ENCODE data around the gene ENOX1. TPM values are rescaled to one million over a fixed set of nuclear protein-coding genes. Genes with fewer than 3 reads are reported as not detected.

ENOX1 gene
- total and polyA plus RNA-seq, 2 of the 13 experiments (the other 11 are each of a cell fraction or from before 2014, with no cell fraction given), result not detected

DNA sequence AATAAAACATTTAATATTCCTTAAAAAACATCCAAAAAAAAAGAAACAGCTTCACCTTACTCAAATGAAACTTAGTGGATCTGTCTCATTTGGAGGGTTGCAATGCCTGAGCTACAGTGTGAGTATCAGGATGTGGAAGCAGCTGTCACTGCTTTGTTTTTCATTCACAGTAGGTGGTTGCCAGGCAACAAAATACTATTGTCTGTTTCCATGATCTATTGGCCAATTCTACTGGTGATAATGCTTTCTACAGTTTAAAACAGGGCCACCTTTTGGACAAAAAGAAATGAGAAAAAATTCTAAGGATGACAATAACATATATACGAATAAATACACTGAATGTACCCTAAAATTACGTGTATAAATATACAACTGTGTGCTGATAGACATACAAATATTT is 3.0 kb downstream of the ENOX1 start:
- no peak overlapping the region for H2AFZ ChIP-seq (ENCODE audit: low read length)
- FAIRE-seq (no peak), DNase-seq (ENCODE audit: low spot score) (no peak), ATAC-seq (no peak)
- no peak overlapping the region for H3K9ac ChIP-seq (ENCODE audit: insufficient read depth, low read depth, low read length)
- 0% methylated on average over 2 of the region's 2 CpGs for WGBS (ENCODE audit: low lambda C conversion rate)
- peaks cover 2 to 32% of the 10 kb centered on the region in 2 experiments; a peak in 4 of 5 replicates for H3K27me3 ChIP-seq (ENCODE audit: control insufficient read depth in 1 of 2, insufficient read depth in 2 of 2, low read length in 2 of 2)
- intact Hi-C loops (cut with micrococcal nuclease; ENCODE audit: unreplicated experiment), result no loop called here
- H3K79me2 ChIP-seq (ENCODE audit: insufficient read depth, low read length), result no peaks in the 10 kb centered on the region
- CTCF ChIA-PET (ENCODE audit: low intra/inter-chr PET ratio, low total read pairs), result no interaction called here
- no peak overlapping the region for H3K4me3 ChIP-seq (replicated peaks in 1 of 3; ENCODE audit: insufficient read depth in 1 of 3, low read depth in 2 of 3, low read length in 3 of 3)
- TF ChIP-seq ZNF343 (CRISPR knock-in tag; IDR thresholded peaks at IDR 0.05), result no peak
- TF ChIP-seq PRDM4 (CRISPR knock-in tag; IDR thresholded peaks at IDR 0.05; ENCODE audit: borderline replicate concordance), result no peak
- no peak for TF ChIP-seq ZNF660 (CRISPR knock-in tag; IDR thresholded peaks at IDR 0.05; ENCODE audit: borderline replicate concordance, low read depth)
- TF ChIP-seq MED8 (CRISPR knock-in tag; IDR thresholded peaks at IDR 0.05; ENCODE audit: insufficient replicate concordance), result no peak
- no peak for TF ChIP-seq SNAPC4 (CRISPR knock-in tag; IDR thresholded peaks at IDR 0.05)
- TF ChIP-seq ZNF234 (CRISPR knock-in tag; conservative IDR thresholded peaks at IDR 0.05), result no peak
- no peak for TF ChIP-seq POLR2G (IDR thresholded peaks at IDR 0.05; ENCODE audit: low read depth, low read length)
- TF ChIP-seq PHF20 (CRISPR knock-in tag; IDR thresholded peaks at IDR 0.05), result no peak
- TF ChIP-seq TMF1 (CRISPR knock-in tag; IDR thresholded peaks at IDR 0.05; ENCODE audit: low read depth), result no peak
- TF ChIP-seq MTF1 (CRISPR knock-in tag; IDR thresholded peaks at IDR 0.05), result no peak
- TF ChIP-seq ZFP36L1 (CRISPR knock-in tag; IDR thresholded peaks at IDR 0.05), result no peak
- no peak for TF ChIP-seq PHF21A (CRISPR knock-in tag; IDR thresholded peaks at IDR 0.05)
- POLR2A ChIA-PET, result no interaction called here
- H3K36me3 ChIP-seq (replicated peaks in 1 of 2; ENCODE audit: control insufficient read depth in 1 of 2, insufficient read depth in 2 of 2, low read length in 2 of 2), result no peaks in the 10 kb centered on the region
- H4K20me1 ChIP-seq (ENCODE audit: insufficient read depth, low read length), result no peaks in the 10 kb centered on the region
- no peaks in the 10 kb centered on the region for H3K9me3 ChIP-seq (ENCODE audit: low read length)
- H3K4me1 ChIP-seq (ENCODE audit: insufficient read depth, low read length), result peaks cover 7% of the 10 kb centered on the region; the same call in 1 of the 2 replicates
- no peak overlapping the region for H3K27ac ChIP-seq (ENCODE audit: extremely low read length, insufficient read depth, low read length)
- no peak overlapping the region for H3K4me2 ChIP-seq (ENCODE audit: low read depth, low read length)
- in situ Hi-C loops (cut with HindIII; ENCODE audit: extremely low pct_ligation_motif_present, low pct_unique_long_range_greater_than_20kb), result loop anchor here (25.0 kb wide), 1 partner anchor 472 kb away; no protein-coding TSS in a partner anchor
- no TSS peak for BruUV-seq (replicated peaks)

Measured in HepG2 (cell line).